Stimulated activated CD4-positive, alpha-beta T cell treated with anti-CD3 and anti-CD28 coated beads, Interleukin-1b, Interleukin-23, amount 100 ng/mL, for 48 hours (primary cell): ENCODE measurements around the gene CASP7.
A peak's percentile ranks its signal among the peaks of the same experiment; 100 is the strongest.

Source experiments
- DNase-seq: peaks from one replicate; pipeline ENCODE4 v3.0.0-alpha.2; 2020

The CASP7 gene

GRCh38 chr10:113666682-113667252 lies 12.9 kb upstream of the CASP7 start:
- DNase-seq: no peak

GRCh38 chr10:113680190-113681111 lies 739 bp downstream of the CASP7 start:
- DNase-seq: peak; percentile 19

- DNase-seq: peak; percentile 39
Observed at GRCh38 chr10:113681533-113682470, 2.1 kb downstream of the CASP7 start.

- DNase-seq: no peak
Observed at GRCh38 chr10:113683300-113683699, 3.6 kb downstream of the CASP7 start.

- no peak for DNase-seq
Observed at GRCh38 chr10:113686028-113686427, 6.3 kb downstream of the CASP7 start.

GRCh38 chr10:113687037-113687436 lies 7.3 kb downstream of the CASP7 start:
- no peak for DNase-seq

- DNase-seq: no peak
Observed at GRCh38 chr10:113689057-113689456, 9.3 kb downstream of the CASP7 start.

GRCh38 chr10:113689574-113689973 lies 9.9 kb downstream of the CASP7 start:
- DNase-seq: no peak

GRCh38 chr10:113690749-113691148 lies 11.0 kb downstream of the CASP7 start:
- DNase-seq: no peak

- DNase-seq: no peak
Observed at GRCh38 chr10:113691381-113691780, 11.7 kb downstream of the CASP7 start.

GRCh38 chr10:113692271-113692670 lies 12.6 kb downstream of the CASP7 start:
- no peak for DNase-seq

GRCh38 chr10:113693348-113693747 lies 13.6 kb downstream of the CASP7 start:
- DNase-seq: no peak

GRCh38 chr10:113695691-113696090 lies 16.0 kb downstream of the CASP7 start:
- no peak for DNase-seq

GRCh38 chr10:113697595-113697994 lies 17.9 kb downstream of the CASP7 start:
- no peak for DNase-seq

GRCh38 chr10:113704637-113705343 lies 25.1 kb downstream of the CASP7 start:
- DNase-seq: no peak

GRCh38 chr10:113705344-113705652 lies 25.6 kb downstream of the CASP7 start:
- DNase-seq: no peak

- DNase-seq: no peak
Observed at GRCh38 chr10:113706623-113707022, 26.9 kb downstream of the CASP7 start.

GRCh38 chr10:113708640-113709039 lies 28.9 kb downstream of the CASP7 start:
- no peak for DNase-seq

- no peak for DNase-seq
Observed at GRCh38 chr10:113709221-113709838, 29.6 kb downstream of the CASP7 start.

GRCh38 chr10:113711142-113711541 lies 31.4 kb downstream of the CASP7 start:
- no peak for DNase-seq

- no peak for DNase-seq
Observed at GRCh38 chr10:113712024-113712423, 32.3 kb downstream of the CASP7 start.
